ENCODE results near the gene COL4A6. TPM values are rescaled to one million over a fixed set of nuclear protein-coding genes. Genes with fewer than 3 reads are reported as not detected.

Gene COL4A6
- total and polyA plus RNA-seq, 2 of the 4 experiments (the other 2 are of a cell fraction), result 0.36 to 0.74 TPM

DNA sequence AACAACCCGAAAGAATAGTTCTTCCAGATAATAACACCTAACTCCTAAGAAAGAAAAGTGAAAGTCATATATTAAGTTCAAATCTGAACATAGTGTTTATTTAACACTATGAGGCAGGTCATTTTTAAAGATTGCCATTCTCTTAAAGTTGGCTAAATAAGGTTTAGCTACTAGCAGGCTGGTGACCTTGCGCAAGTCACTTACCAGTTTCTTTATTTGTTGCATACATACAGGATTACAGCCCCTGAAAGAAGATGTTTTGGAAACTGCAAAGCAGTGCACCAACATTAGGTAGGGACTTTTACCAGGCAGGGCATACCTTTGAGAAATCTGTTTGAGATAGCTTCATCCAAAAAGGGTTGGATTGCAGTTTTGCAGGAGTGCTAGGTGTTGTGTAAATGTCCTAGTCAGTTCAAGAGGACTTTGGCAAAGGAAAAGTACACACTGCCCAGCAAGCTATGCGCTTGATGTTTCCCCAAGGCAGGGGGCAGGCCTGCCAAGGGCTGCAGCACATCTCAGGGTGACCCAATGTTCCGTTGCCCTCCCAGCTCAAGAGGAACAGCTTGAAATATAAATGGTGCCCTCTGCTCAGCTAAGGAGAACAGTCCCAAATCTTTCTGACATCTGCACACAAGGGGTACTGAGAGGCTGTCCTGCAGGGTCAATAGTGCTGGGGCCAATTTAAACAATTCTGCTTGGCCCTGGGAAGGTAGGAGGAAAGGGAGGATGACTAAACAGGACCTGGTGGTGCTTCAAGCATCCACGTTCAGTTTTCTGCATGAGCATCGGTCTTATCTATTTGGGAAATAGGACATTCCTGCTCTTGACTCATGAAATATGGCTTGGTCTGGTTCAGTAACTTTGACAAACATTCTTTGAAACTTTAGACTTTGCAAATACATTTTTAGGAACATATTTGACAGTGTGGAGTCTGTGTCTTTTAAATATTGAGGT lies 130.8 kb downstream of the COL4A6 start:
- WGBS, 2 experiments (ENCODE audit: extremely low coverage in 2 of 2, insufficient read length in 1 of 2), result no CpG with 5 or more reads among the region's 6 CpGs
- Histone ChIP-seq H3K23ac (ENCODE audit: low read depth, low read length) (peak overlapping the region; percentile 28; the same call in 1 of the 2 replicates), H4K91ac (ENCODE audit: insufficient read depth, low read depth, low read length) (peak overlapping the region; percentile 62), H3K4ac (ENCODE audit: low read depth, low read length) (peak overlapping the region; percentile 70), H2AK5ac (ENCODE audit: low read depth, low read length) (peak overlapping the region; percentile 29), H3K4me1 (ENCODE audit: control insufficient read depth, insufficient read depth, low read length) (peaks cover 10% of the 10 kb centered on the region), H3K27me3 (ENCODE audit: control insufficient read depth, insufficient read depth, low read length) (peaks cover 6% of the 10 kb centered on the region; the same call in 1 of the 2 replicates), H2AFZ (replicated peaks; ENCODE audit: low read length, poor library complexity) (peak overlapping the region; percentile 16), H4K8ac (ENCODE audit: low read depth in 2 of 2, low read length in 2 of 2) (peak overlapping the region; percentile 40 to 70; a peak in 1 of 4 replicates), H3K9me3 (ENCODE audit: control insufficient read depth, insufficient read depth, low read length) (no peaks in the 10 kb centered on the region), H3K9ac (ENCODE audit: low read depth, low read length) (no peak overlapping the region), H3K9me1 (ENCODE audit: insufficient read depth, low read length) (peaks cover 6% of the 10 kb centered on the region), H2BK15ac (ENCODE audit: low read depth, low read length) (no peak overlapping the region), H3K27ac (ENCODE audit: insufficient read depth, low read length) (peak overlapping the region; percentile 9), H3K36me3 (ENCODE audit: control insufficient read depth, insufficient read depth, low read length) (no peaks in the 10 kb centered on the region), H2BK120ac (ENCODE audit: low read depth, low read length) (peak overlapping the region; percentile 80), H4K5ac (ENCODE audit: low read depth, low read length) (peak overlapping the region; percentile 39; the same call in 1 of the 2 replicates), H3K79me1 (ENCODE audit: low read depth in 1 of 2, low read length in 2 of 2) (no peaks in the 10 kb centered on the region), H4K20me1 (ENCODE audit: insufficient read depth, low read length) (no peaks in the 10 kb centered on the region), H3K4me2 (ENCODE audit: low read depth, low read length) (no peak overlapping the region), H3K56ac (ENCODE audit: extremely low read depth, insufficient read depth, low read length) (no peak overlapping the region), H2AK9ac (replicated peaks; ENCODE audit: low read depth, low read length, poor library complexity) (no peak overlapping the region), H3K14ac (replicated peaks; ENCODE audit: low read depth, low read length) (peak overlapping the region; percentile 67; the same call in 1 of the 2 replicates), H3K4me3 (ENCODE audit: insufficient read depth, low read depth, low read length) (no peak overlapping the region), H2BK5ac (ENCODE audit: low read depth, low read length, poor library complexity, severe bottlenecking) (peak overlapping the region; percentile 4), H3K18ac (ENCODE audit: low read depth, low read length) (peak overlapping the region; percentile 65), H2BK20ac (ENCODE audit: low read depth, low read length) (peak overlapping the region; percentile 73)
- CTCF ChIA-PET, result no interaction called here
- ATAC-seq (ENCODE audit: low read depth) (no peak), DNase-seq (peak; percentile 6)
- BruUV-seq (replicated peaks), result no TSS peak
- TF ChIP-seq, protein P1, sequence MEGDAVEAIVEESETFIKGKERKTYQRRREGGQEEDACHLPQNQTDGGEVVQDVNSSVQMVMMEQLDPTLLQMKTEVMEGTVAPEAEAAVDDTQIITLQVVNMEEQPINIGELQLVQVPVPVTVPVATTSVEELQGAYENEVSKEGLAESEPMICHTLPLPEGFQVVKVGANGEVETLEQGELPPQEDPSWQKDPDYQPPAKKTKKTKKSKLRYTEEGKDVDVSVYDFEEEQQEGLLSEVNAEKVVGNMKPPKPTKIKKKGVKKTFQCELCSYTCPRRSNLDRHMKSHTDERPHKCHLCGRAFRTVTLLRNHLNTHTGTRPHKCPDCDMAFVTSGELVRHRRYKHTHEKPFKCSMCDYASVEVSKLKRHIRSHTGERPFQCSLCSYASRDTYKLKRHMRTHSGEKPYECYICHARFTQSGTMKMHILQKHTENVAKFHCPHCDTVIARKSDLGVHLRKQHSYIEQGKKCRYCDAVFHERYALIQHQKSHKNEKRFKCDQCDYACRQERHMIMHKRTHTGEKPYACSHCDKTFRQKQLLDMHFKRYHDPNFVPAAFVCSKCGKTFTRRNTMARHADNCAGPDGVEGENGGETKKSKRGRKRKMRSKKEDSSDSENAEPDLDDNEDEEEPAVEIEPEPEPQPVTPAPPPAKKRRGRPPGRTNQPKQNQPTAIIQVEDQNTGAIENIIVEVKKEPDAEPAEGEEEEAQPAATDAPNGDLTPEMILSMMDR (conservative IDR thresholded peaks at IDR 0.05; ENCODE audit: low read depth, low read length), result no peak
- peak; percentile 36; the same call in 1 of the 2 replicates for TF ChIP-seq CEBPB (IDR thresholded peaks at IDR 0.05; ENCODE audit: low read depth, low read length)
- intact Hi-C loops (cut with micrococcal nuclease) (loop anchor here (5.0 to 10.0 kb wide), 2 partner anchors 135 to 143 kb away; no protein-coding TSS in a partner anchor), in situ Hi-C loops (cut with MboI; ENCODE audit: low sequenced_read_pairs) (no loop called here), dilution Hi-C loops (cut with HindIII; ENCODE audit: low sequenced_read_pairs, unreplicated experiment) (no loop called here)
- POLR2A ChIA-PET (ENCODE audit: unreplicated experiment), result no interaction called here
